ENCODE data around the gene FAM228A.
A peak's percentile ranks its signal among the peaks of the same experiment; 100 is the strongest.

FAM228A gene

DNA sequence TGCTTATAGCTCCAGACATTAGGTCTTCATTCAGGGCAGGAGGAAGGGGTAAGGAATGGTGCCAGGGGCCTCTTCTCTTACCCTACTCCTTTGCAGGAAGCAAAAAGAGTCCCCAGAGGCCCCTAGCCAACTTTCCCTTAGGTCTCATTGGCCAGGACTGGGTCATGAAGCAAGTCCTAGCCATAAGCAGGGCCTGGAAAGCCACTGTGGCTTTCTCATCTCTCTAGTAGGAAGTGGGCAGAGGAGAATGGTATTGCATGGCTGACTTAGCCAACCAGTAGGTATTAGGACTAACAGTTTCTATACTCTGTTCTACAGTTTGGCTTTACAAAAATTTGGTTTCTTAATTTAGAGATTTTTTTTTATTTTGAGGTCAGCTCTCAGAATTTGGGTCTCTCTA, 4.8 kb downstream of the FAM228A start:
- no peak overlapping the region for H3K4me3 ChIP-seq (replicated peaks; ENCODE audit: insufficient read depth, low read length)
- TF ChIP-seq, protein P1, sequence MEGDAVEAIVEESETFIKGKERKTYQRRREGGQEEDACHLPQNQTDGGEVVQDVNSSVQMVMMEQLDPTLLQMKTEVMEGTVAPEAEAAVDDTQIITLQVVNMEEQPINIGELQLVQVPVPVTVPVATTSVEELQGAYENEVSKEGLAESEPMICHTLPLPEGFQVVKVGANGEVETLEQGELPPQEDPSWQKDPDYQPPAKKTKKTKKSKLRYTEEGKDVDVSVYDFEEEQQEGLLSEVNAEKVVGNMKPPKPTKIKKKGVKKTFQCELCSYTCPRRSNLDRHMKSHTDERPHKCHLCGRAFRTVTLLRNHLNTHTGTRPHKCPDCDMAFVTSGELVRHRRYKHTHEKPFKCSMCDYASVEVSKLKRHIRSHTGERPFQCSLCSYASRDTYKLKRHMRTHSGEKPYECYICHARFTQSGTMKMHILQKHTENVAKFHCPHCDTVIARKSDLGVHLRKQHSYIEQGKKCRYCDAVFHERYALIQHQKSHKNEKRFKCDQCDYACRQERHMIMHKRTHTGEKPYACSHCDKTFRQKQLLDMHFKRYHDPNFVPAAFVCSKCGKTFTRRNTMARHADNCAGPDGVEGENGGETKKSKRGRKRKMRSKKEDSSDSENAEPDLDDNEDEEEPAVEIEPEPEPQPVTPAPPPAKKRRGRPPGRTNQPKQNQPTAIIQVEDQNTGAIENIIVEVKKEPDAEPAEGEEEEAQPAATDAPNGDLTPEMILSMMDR (IDR thresholded peaks at IDR 0.05; ENCODE audit: insufficient read depth, low read length), result no peak
- TF ChIP-seq SPI1 (IDR thresholded peaks at IDR 0.05; ENCODE audit: borderline replicate concordance, low read depth) (peak; percentile 38; the same call in 1 of the 2 replicates), POLR2AphosphoS5 (IDR thresholded peaks at IDR 0.05; ENCODE audit: low read depth) (no peak), GABPA (IDR thresholded peaks at IDR 0.05; ENCODE audit: low read depth) (no peak)
- TF ChIP-seq, protein P2, sequence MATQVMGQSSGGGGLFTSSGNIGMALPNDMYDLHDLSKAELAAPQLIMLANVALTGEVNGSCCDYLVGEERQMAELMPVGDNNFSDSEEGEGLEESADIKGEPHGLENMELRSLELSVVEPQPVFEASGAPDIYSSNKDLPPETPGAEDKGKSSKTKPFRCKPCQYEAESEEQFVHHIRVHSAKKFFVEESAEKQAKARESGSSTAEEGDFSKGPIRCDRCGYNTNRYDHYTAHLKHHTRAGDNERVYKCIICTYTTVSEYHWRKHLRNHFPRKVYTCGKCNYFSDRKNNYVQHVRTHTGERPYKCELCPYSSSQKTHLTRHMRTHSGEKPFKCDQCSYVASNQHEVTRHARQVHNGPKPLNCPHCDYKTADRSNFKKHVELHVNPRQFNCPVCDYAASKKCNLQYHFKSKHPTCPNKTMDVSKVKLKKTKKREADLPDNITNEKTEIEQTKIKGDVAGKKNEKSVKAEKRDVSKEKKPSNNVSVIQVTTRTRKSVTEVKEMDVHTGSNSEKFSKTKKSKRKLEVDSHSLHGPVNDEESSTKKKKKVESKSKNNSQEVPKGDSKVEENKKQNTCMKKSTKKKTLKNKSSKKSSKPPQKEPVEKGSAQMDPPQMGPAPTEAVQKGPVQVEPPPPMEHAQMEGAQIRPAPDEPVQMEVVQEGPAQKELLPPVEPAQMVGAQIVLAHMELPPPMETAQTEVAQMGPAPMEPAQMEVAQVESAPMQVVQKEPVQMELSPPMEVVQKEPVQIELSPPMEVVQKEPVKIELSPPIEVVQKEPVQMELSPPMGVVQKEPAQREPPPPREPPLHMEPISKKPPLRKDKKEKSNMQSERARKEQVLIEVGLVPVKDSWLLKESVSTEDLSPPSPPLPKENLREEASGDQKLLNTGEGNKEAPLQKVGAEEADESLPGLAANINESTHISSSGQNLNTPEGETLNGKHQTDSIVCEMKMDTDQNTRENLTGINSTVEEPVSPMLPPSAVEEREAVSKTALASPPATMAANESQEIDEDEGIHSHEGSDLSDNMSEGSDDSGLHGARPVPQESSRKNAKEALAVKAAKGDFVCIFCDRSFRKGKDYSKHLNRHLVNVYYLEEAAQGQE (IDR thresholded peaks at IDR 0.05; ENCODE audit: insufficient replicate concordance, low read depth), result no peak
- no peaks in the 10 kb centered on the region for H3K27me3 ChIP-seq (ENCODE audit: insufficient read depth, poor library complexity, severe bottlenecking)
- peak in 1 of 2 experiments; percentile 65 for DNase-seq (ENCODE audit: low read depth in 1 of 2, low spot score in 1 of 2)
- no peak overlapping the region for H3K27ac ChIP-seq (replicated peaks)

DNA sequence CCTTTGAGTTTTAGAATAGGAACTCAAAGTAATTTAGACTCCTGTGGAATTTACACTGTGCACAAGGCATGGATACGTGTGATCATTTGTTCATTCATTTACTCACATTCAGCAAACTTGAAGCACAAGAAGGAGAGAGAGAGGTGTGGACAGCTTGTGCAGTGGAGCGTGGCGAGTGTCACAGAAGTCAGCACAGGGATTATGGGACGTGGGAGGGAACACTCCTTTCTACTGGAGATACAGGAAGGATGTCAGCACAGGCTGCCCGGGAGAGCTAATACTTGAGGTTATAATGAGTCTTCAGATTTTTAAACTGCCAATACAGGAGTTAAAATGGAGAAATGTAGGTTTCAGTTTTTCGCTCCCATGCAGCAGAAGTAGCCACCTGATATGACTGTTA, 7.0 kb downstream of the FAM228A start:
- TF ChIP-seq, protein P2 (IDR thresholded peaks at IDR 0.05; ENCODE audit: insufficient replicate concordance, low read depth), result no peak
- TF ChIP-seq POLR2AphosphoS5 (IDR thresholded peaks at IDR 0.05; ENCODE audit: low read depth) (no peak), SPI1 (IDR thresholded peaks at IDR 0.05; ENCODE audit: borderline replicate concordance, low read depth) (no peak), GABPA (IDR thresholded peaks at IDR 0.05; ENCODE audit: low read depth) (no peak)
- TF ChIP-seq, protein P1 (IDR thresholded peaks at IDR 0.05; ENCODE audit: insufficient read depth, low read length), result no peak
- DNase-seq (ENCODE audit: low read depth in 1 of 2, low spot score in 1 of 2), result no peak
- Histone ChIP-seq H3K27me3 (ENCODE audit: insufficient read depth, poor library complexity, severe bottlenecking) (no peaks in the 10 kb centered on the region), H3K27ac (replicated peaks) (no peak overlapping the region), H3K4me3 (replicated peaks; ENCODE audit: insufficient read depth, low read length) (no peak overlapping the region)

DNA sequence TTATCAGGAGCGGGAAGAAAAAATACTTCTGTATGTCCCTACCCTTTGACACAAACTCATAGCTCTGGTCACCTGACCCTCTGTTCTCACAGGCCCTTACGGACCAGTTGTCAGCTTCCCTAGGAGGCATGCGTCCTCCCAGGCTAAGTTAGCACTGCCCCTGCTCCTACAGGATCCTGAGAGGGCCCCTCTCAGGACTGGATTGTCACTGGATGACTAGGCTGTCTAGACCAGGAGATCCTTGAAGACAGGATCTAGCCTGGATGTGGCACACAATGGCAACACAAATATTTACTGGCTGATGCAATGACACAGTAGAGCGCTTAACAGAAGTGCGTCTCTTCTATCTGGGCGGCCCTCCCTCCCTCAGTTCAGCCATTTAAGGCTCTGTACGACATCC, 7.7 kb downstream of the FAM228A start:
- no peak for DNase-seq (ENCODE audit: low read depth in 1 of 2, low spot score in 1 of 2)
- Histone ChIP-seq H3K4me3 (replicated peaks; ENCODE audit: insufficient read depth, low read length) (no peak overlapping the region), H3K27ac (replicated peaks) (no peak overlapping the region), H3K27me3 (ENCODE audit: insufficient read depth, poor library complexity, severe bottlenecking) (no peaks in the 10 kb centered on the region)
- TF ChIP-seq, protein P1 (IDR thresholded peaks at IDR 0.05; ENCODE audit: insufficient read depth, low read length), result no peak
- no peak for TF ChIP-seq POLR2AphosphoS5 (IDR thresholded peaks at IDR 0.05; ENCODE audit: low read depth)
- TF ChIP-seq SPI1 (IDR thresholded peaks at IDR 0.05; ENCODE audit: borderline replicate concordance, low read depth), result no peak
- TF ChIP-seq, protein P2 (IDR thresholded peaks at IDR 0.05; ENCODE audit: insufficient replicate concordance, low read depth), result no peak
- TF ChIP-seq GABPA (IDR thresholded peaks at IDR 0.05; ENCODE audit: low read depth), result no peak

All from HL-60 (cell line).